ENCODE measurements around the gene TANC1.

Gene TANC1

DNA sequence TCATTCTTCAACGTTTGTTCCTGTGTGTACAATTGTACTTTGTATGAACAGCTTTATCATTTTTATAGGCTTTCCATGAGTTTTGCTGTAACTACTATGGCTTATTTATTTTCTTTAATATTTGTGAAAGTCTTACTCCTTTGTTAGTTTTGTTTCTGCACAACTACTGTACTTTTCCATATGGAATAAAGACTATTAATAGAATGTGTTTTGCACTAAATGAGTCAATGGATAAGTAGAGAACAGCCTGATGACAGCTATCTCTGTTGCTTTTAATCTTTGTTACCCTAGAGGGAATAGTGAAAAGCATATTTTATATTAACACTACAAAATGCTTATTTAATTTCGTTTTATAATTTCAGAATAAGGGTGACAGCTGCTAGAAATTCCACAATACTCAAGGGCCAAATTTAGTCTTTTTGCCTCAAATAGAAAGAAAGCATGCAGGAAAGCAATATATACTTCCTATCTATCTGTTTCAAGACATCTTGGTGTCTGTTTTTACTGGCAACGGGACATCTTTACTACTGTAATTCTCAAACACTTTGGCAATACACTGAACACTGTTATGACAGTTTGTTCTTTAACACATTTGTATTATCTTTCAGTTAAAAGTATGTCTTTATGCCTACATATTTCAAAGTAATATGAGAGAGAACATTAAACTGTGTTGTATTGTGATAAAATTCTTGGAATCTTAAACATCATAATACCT lies 264.2 kb downstream of the TANC1 start:
- Histone ChIP-seq H3K4me3 (ENCODE audit: low read length, poor library complexity, severe bottlenecking) (no peak overlapping the region), H3K27me3 (ENCODE audit: insufficient read depth, low read length, poor library complexity, severe bottlenecking) (no peaks in the 10 kb centered on the region), H3K36me3 (ENCODE audit: insufficient read depth, low read length) (peaks cover 41% of the 10 kb centered on the region; the same call in 1 of the 2 replicates), H3K9me2 (replicated peaks; ENCODE audit: low read depth, low read length) (no peaks in the 10 kb centered on the region), H3K4me2 (ENCODE audit: low read depth, low read length, poor library complexity, severe bottlenecking) (no peak overlapping the region), H3K9ac (ENCODE audit: low read depth, low read length, poor library complexity, severe bottlenecking) (no peak overlapping the region), H3K9me3 (ENCODE audit: insufficient read depth, low read depth, low read length) (no peaks in the 10 kb centered on the region), H3F3A (ENCODE audit: low read depth) (no peaks in the 10 kb centered on the region), H4K20me1 (ENCODE audit: insufficient read depth, low read length, poor library complexity, severe bottlenecking) (no peaks in the 10 kb centered on the region), H3K79me2 (ENCODE audit: insufficient read depth, low read length) (no peaks in the 10 kb centered on the region), H3K4me1 (ENCODE audit: insufficient read depth, low read length, poor library complexity, severe bottlenecking) (peaks cover 17% of the 10 kb centered on the region), H2AFZ (ENCODE audit: low read length) (no peak overlapping the region)
- TF ChIP-seq, protein P1, sequence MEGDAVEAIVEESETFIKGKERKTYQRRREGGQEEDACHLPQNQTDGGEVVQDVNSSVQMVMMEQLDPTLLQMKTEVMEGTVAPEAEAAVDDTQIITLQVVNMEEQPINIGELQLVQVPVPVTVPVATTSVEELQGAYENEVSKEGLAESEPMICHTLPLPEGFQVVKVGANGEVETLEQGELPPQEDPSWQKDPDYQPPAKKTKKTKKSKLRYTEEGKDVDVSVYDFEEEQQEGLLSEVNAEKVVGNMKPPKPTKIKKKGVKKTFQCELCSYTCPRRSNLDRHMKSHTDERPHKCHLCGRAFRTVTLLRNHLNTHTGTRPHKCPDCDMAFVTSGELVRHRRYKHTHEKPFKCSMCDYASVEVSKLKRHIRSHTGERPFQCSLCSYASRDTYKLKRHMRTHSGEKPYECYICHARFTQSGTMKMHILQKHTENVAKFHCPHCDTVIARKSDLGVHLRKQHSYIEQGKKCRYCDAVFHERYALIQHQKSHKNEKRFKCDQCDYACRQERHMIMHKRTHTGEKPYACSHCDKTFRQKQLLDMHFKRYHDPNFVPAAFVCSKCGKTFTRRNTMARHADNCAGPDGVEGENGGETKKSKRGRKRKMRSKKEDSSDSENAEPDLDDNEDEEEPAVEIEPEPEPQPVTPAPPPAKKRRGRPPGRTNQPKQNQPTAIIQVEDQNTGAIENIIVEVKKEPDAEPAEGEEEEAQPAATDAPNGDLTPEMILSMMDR (conservative IDR thresholded peaks at IDR 0.05; ENCODE audit: low read length), result no peak
- no peak for TF ChIP-seq EZH2phosphoT487 (IDR thresholded peaks at IDR 0.05; ENCODE audit: borderline replicate concordance)

- Histone ChIP-seq H2AFZ (ENCODE audit: low read length) (no peak overlapping the region), H3F3A (ENCODE audit: low read depth) (no peaks in the 10 kb centered on the region), H3K36me3 (ENCODE audit: insufficient read depth, low read length) (peaks cover 48% of the 10 kb centered on the region; the same call in 1 of the 2 replicates), H3K79me2 (ENCODE audit: insufficient read depth, low read length) (no peaks in the 10 kb centered on the region), H3K4me3 (ENCODE audit: low read length, poor library complexity, severe bottlenecking) (no peak overlapping the region), H3K9ac (ENCODE audit: low read depth, low read length, poor library complexity, severe bottlenecking) (no peak overlapping the region), H3K4me2 (ENCODE audit: low read depth, low read length, poor library complexity, severe bottlenecking) (no peak overlapping the region), H3K4me1 (ENCODE audit: insufficient read depth, low read length, poor library complexity, severe bottlenecking) (no peaks in the 10 kb centered on the region), H3K27me3 (ENCODE audit: insufficient read depth, low read length, poor library complexity, severe bottlenecking) (no peaks in the 10 kb centered on the region), H3K9me3 (ENCODE audit: insufficient read depth, low read depth, low read length) (no peaks in the 10 kb centered on the region), H4K20me1 (ENCODE audit: insufficient read depth, low read length, poor library complexity, severe bottlenecking) (no peaks in the 10 kb centered on the region), H3K9me2 (replicated peaks; ENCODE audit: low read depth, low read length) (no peaks in the 10 kb centered on the region)
- TF ChIP-seq EZH2phosphoT487 (IDR thresholded peaks at IDR 0.05; ENCODE audit: borderline replicate concordance), result no peak
Observed at GRCh38 chr2:159234868-159235267, 266.4 kb downstream of the TANC1 start.

- H3K79me2 ChIP-seq (ENCODE audit: insufficient read depth, low read length), result no peaks in the 10 kb centered on the region
- TF ChIP-seq, protein P1 (conservative IDR thresholded peaks at IDR 0.05; ENCODE audit: low read length), result no peak
- no peaks in the 10 kb centered on the region for H4K20me1 ChIP-seq (ENCODE audit: insufficient read depth, low read length, poor library complexity, severe bottlenecking)
- H3K4me1 ChIP-seq (ENCODE audit: insufficient read depth, low read length, poor library complexity, severe bottlenecking), result peaks cover 4% of the 10 kb centered on the region
- H3K9me3 ChIP-seq (ENCODE audit: insufficient read depth, low read depth, low read length), result peaks cover 5% of the 10 kb centered on the region; the same call in 1 of the 2 replicates
- H3K9me2 ChIP-seq (replicated peaks; ENCODE audit: low read depth, low read length), result no peaks in the 10 kb centered on the region
- H2AFZ ChIP-seq (ENCODE audit: low read length), result no peak overlapping the region
- no peaks in the 10 kb centered on the region; the same call in 1 of the 2 replicates for H3F3A ChIP-seq (ENCODE audit: low read depth)
- H3K4me3 ChIP-seq (ENCODE audit: low read length, poor library complexity, severe bottlenecking), result no peak overlapping the region
- no peaks in the 10 kb centered on the region for H3K27me3 ChIP-seq (ENCODE audit: insufficient read depth, low read length, poor library complexity, severe bottlenecking)
- no peak overlapping the region for H3K4me2 ChIP-seq (ENCODE audit: low read depth, low read length, poor library complexity, severe bottlenecking)
- no peak overlapping the region for H3K9ac ChIP-seq (ENCODE audit: low read depth, low read length, poor library complexity, severe bottlenecking)
- H3K36me3 ChIP-seq (ENCODE audit: insufficient read depth, low read length), result peaks cover 29% of the 10 kb centered on the region; the same call in 1 of the 2 replicates
Observed at GRCh38 chr2:159243529-159243928, 275.1 kb downstream of the TANC1 start.
